GM19193 (cell line): Measurements from ENCODE around the gene RBM27.

Source experiments
- POLR2A ChIP-seq: IDR thresholded peaks from 4 replicates; pipeline ENCODE4 v1.6.1; 2011; ENCODE audit not compliant: insufficient read depth, insufficient read length; ENCODE audit errors: extremely low read depth

Gene RBM27

GRCh38 chr5:146205499-146206202, 2.2 kb downstream of the RBM27 start:
- no peak for TF ChIP-seq POLR2A

- TF ChIP-seq POLR2A: no peak
These were observed 2.9 kb downstream of the RBM27 start for GRCh38 chr5:146206257-146206656.

GRCh38 chr5:146208916-146209522, 5.6 kb downstream of the RBM27 start:
- TF ChIP-seq POLR2A: no peak

- no peak for TF ChIP-seq POLR2A
These were observed 6.3 kb downstream of the RBM27 start for GRCh38 chr5:146209714-146210113.

GRCh38 chr5:146213210-146213826, 9.9 kb downstream of the RBM27 start:
- TF ChIP-seq POLR2A: no peak

GRCh38 chr5:146218168-146218567, 14.8 kb downstream of the RBM27 start:
- TF ChIP-seq POLR2A: no peak

- TF ChIP-seq POLR2A: no peak
These were observed 15.8 kb downstream of the RBM27 start for GRCh38 chr5:146219243-146219642.

GRCh38 chr5:146221234-146221633, 17.8 kb downstream of the RBM27 start:
- TF ChIP-seq POLR2A: no peak

- TF ChIP-seq POLR2A: no peak
These were observed 18.6 kb downstream of the RBM27 start for GRCh38 chr5:146222005-146222404.

- TF ChIP-seq POLR2A: no peak
These were observed 19.8 kb downstream of the RBM27 start for GRCh38 chr5:146223179-146223578.

GRCh38 chr5:146229222-146229621, 25.8 kb downstream of the RBM27 start:
- TF ChIP-seq POLR2A: no peak

GRCh38 chr5:146232223-146232622, 28.8 kb downstream of the RBM27 start:
- no peak for TF ChIP-seq POLR2A

GRCh38 chr5:146233441-146233840, 30.0 kb downstream of the RBM27 start:
- no peak for TF ChIP-seq POLR2A

- TF ChIP-seq POLR2A: no peak
These were observed 35.6 kb downstream of the RBM27 start for GRCh38 chr5:146238973-146239372.

- no peak for TF ChIP-seq POLR2A
These were observed 37.5 kb downstream of the RBM27 start for GRCh38 chr5:146240951-146241350.

- TF ChIP-seq POLR2A: no peak
These were observed 39.8 kb downstream of the RBM27 start for GRCh38 chr5:146243247-146243646.
